ENCODE results near the gene ADAMTSL5. TPM values are rescaled to one million over a fixed set of nuclear protein-coding genes. Genes with fewer than 3 reads are reported as not detected.

Gene ADAMTSL5
- total RNA-seq, 1 donor from 2014 or later, result 0.58 TPM

GRCh38 chr19:1456121-1456900, 56.5 kb downstream of the ADAMTSL5 start:
- TF ChIP-seq CTCF (IDR thresholded peaks at IDR 0.05; ENCODE audit: insufficient read depth, low read length, poor library complexity, severe bottlenecking), result no peak
- H3K4me3 ChIP-seq (ENCODE audit: low read depth, low read length), result no peak overlapping the region
- no peaks in the 10 kb centered on the region for H3K36me3 ChIP-seq (ENCODE audit: control insufficient read depth, insufficient read depth, low read length)
- no peak for DNase-seq (ENCODE audit: low read depth)
- peaks cover 68% of the 10 kb centered on the region for H3K27me3 ChIP-seq (ENCODE audit: control insufficient read depth, insufficient read depth, low read length)

GRCh38 chr19:1455336-1456120, 57.3 kb downstream of the ADAMTSL5 start:
- Histone ChIP-seq H3K4me3 (ENCODE audit: low read depth, low read length) (no peak overlapping the region), H3K27me3 (ENCODE audit: control insufficient read depth, insufficient read depth, low read length) (peaks cover 75% of the 10 kb centered on the region), H3K36me3 (ENCODE audit: control insufficient read depth, insufficient read depth, low read length) (no peaks in the 10 kb centered on the region)
- no peak for DNase-seq (ENCODE audit: low read depth)
- TF ChIP-seq CTCF (IDR thresholded peaks at IDR 0.05; ENCODE audit: insufficient read depth, low read length, poor library complexity, severe bottlenecking), result no peak

Other genes with a start within 250 kb of the ADAMTSL5 start
- gene CIRBP, start 243.7 kb downstream of the ADAMTSL5 start, total RNA-seq, result 298 and 403 TPM in 2 replicates
- gene FAM174C, start 237.5 kb downstream of the ADAMTSL5 start, total RNA-seq, result 58.5 and 75.0 TPM in 2 replicates
- 3.1 and 5.3 TPM in 2 replicates for gene EFNA2, start 227.1 kb downstream of the ADAMTSL5 start, total RNA-seq
- gene NDUFS7, start 129.1 kb downstream of the ADAMTSL5 start, total RNA-seq, result 165 and 189 TPM in 2 replicates
- gene GAMT, start 111.5 kb downstream of the ADAMTSL5 start, total RNA-seq, result 17.5 and 20.3 TPM in 2 replicates
- 74.5 and 77.0 TPM in 2 replicates for gene DAZAP1, start 105.4 kb downstream of the ADAMTSL5 start, total RNA-seq
- gene RPS15, start 74.6 kb downstream of the ADAMTSL5 start, total RNA-seq, result 1,778 and 3,178 TPM in 2 replicates
- gene APC2, start 62.9 kb downstream of the ADAMTSL5 start, total RNA-seq, result not detected in 2 replicates
- 38.8 and 40.0 TPM in 2 replicates for gene C19orf25, start 33.8 kb downstream of the ADAMTSL5 start, total RNA-seq
- gene PCSK4, start 22.7 kb downstream of the ADAMTSL5 start, total RNA-seq, result 1.6 and 5.5 TPM in 2 replicates
- 8.7 and 9.7 TPM in 2 replicates for gene REEP6, start 21.8 kb downstream of the ADAMTSL5 start, total RNA-seq
- gene PLK5, start 11.1 kb upstream of the ADAMTSL5 start, total RNA-seq, result not detected in 2 replicates
- 90.9 and 112 TPM in 2 replicates for gene MEX3D, start 55.3 kb upstream of the ADAMTSL5 start, total RNA-seq
- gene MBD3, start 79.8 kb upstream of the ADAMTSL5 start, total RNA-seq, result 118 and 130 TPM in 2 replicates
- 77.8 and 84.6 TPM in 2 replicates for gene UQCR11, start 92.4 kb upstream of the ADAMTSL5 start, total RNA-seq
- 123 and 199 TPM in 2 replicates for gene TCF3, start 139.6 kb upstream of the ADAMTSL5 start, total RNA-seq
- gene ONECUT3, start 240.5 kb upstream of the ADAMTSL5 start, total RNA-seq, result not detected in 2 replicates

Measured in kidney epithelial cell (primary cell).